ENCODE measurements around the gene GNAZ.

DNA sequence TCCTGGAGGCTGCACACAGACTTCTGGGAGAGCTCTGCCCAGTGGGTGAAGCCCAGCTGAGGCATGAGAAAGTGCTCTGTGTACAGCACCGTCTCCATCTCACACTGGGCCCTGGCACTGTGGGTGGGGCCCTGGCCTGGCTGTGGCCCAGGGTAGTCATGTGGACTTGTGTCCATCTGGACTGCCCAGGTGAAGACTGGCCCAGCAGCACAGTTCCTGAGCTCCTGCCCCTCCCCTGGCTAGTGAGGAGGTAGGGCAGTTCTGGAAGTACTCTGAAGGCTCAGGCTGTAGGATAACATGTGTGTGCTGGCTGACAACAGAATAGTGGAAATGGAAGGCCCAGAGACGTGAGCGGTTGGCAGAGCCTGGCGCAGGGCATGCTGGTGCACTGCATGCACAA lies 36.0 kb downstream of the GNAZ start:
- TF ChIP-seq CTCF (IDR thresholded peaks at IDR 0.05; ENCODE audit: low read depth, low read length, missing input control) (no peak), EGR1 (IDR thresholded peaks at IDR 0.05; ENCODE audit: low read depth in 2 of 2) (no peak), GABPA (IDR thresholded peaks at IDR 0.05 in 1 of 2, conservative IDR thresholded peaks at IDR 0.05 in 1 of 2) (no peak), JUND (IDR thresholded peaks at IDR 0.05) (no peak), ZBTB33 (IDR thresholded peaks at IDR 0.05) (no peak), YY1 (IDR thresholded peaks at IDR 0.05) (no peak), RAD21 (IDR thresholded peaks at IDR 0.05) (no peak), HNF4G (IDR thresholded peaks at IDR 0.05) (no peak), TAF1 (conservative IDR thresholded peaks at IDR 0.05) (no peak)
- TF ChIP-seq, protein P1, sequence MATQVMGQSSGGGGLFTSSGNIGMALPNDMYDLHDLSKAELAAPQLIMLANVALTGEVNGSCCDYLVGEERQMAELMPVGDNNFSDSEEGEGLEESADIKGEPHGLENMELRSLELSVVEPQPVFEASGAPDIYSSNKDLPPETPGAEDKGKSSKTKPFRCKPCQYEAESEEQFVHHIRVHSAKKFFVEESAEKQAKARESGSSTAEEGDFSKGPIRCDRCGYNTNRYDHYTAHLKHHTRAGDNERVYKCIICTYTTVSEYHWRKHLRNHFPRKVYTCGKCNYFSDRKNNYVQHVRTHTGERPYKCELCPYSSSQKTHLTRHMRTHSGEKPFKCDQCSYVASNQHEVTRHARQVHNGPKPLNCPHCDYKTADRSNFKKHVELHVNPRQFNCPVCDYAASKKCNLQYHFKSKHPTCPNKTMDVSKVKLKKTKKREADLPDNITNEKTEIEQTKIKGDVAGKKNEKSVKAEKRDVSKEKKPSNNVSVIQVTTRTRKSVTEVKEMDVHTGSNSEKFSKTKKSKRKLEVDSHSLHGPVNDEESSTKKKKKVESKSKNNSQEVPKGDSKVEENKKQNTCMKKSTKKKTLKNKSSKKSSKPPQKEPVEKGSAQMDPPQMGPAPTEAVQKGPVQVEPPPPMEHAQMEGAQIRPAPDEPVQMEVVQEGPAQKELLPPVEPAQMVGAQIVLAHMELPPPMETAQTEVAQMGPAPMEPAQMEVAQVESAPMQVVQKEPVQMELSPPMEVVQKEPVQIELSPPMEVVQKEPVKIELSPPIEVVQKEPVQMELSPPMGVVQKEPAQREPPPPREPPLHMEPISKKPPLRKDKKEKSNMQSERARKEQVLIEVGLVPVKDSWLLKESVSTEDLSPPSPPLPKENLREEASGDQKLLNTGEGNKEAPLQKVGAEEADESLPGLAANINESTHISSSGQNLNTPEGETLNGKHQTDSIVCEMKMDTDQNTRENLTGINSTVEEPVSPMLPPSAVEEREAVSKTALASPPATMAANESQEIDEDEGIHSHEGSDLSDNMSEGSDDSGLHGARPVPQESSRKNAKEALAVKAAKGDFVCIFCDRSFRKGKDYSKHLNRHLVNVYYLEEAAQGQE (IDR thresholded peaks at IDR 0.05) = no peak
